Gastrocnemius medialis (tissue), 4 donors: ENCODE results near the gene ARID3B. TPM values are rescaled to one million over a fixed set of nuclear protein-coding genes. Genes with fewer than 3 reads are reported as not detected.

ENCODE experiments used
- ATAC-seq, 2 donors: fragments of 150-250 bp; one replicate each; pipeline ENCODE4 v1.9.1; 2016
- DNase-seq, 2 donors: peaks; one replicate each; pipeline ENCODE4 v3.0.0-alpha.2; 2019
- H3K27ac ChIP-seq, 4 donors: fragments of 200-600 bp; sonication (generic); 1 replicate in 1 of 4; 2 replicates in 3 of 4; pipeline ENCODE4 v1.5.1; 2016 to 2018; ENCODE audit warnings: mild to moderate bottlenecking in 2 of 4, moderate library complexity in 1 of 4
- H3K27me3 ChIP-seq, 3 donors: fragments of 200-600 bp; sonication (generic) in 2 of 3; 1 replicate in 1 of 3; 2 replicates in 2 of 3; pipeline versions ENCODE4 v1.5.1 to v1.6.0; 2016 to 2019; ENCODE audit warnings: mild to moderate bottlenecking in 1 of 3, moderate library complexity in 1 of 3
- H3K36me3 ChIP-seq, 2 donors: fragments of 200-600 bp; sonication (generic) in 1 of 2; one replicate each; pipeline ENCODE4 v1.5.1; 2017 to 2018
- H3K4me1 ChIP-seq, 2 donors: fragments of 200-600 bp; sonication (generic) in 1 of 2; one replicate each; pipeline ENCODE4 v1.5.1; 2016 to 2017; ENCODE audit warnings: mild to moderate bottlenecking in 2 of 2
- H3K4me3 ChIP-seq, 4 donors: fragments of 200-600 bp; sonication (generic) in 3 of 4; 1 replicate in 1 of 4; 2 replicates in 3 of 4; pipeline ENCODE4 v1.5.1; 2016 to 2019; ENCODE audit warnings: mild to moderate bottlenecking in 2 of 4
- H3K9me3 ChIP-seq, 3 donors: fragments of 200-600 bp; sonication (generic) in 2 of 3; 1 replicate in 1 of 3; 2 replicates in 2 of 3; pipeline ENCODE4 v1.5.1; 2016 to 2019
- CTCF ChIP-seq, 5 experiments: fragments of 450-650 bp in 3 of 5; fragments of 200-600 bp in 2 of 5; sonication (generic) in 2 of 5; IDR thresholded peaks in 4 of 5; conservative IDR thresholded peaks in 1 of 5; 1 replicate in 4 of 5; 2 replicates in 1 of 5; pipeline ENCODE4 v1.5.1; 2016 to 2019; ENCODE audit warnings: antibody characterized with exemption in 5 of 5, mild to moderate bottlenecking in 3 of 5, moderate library complexity in 3 of 5
- POLR2A ChIP-seq, 2 donors: fragments of 450-650 bp; IDR thresholded peaks; one replicate each; pipeline ENCODE4 v1.6.1; 2017; ENCODE audit warnings: antibody characterized with exemption in 2 of 2, mild to moderate bottlenecking in 2 of 2, moderate library complexity in 2 of 2
- in situ Hi-C, 4 donors: fragments of 200-750 bp; cut with MboI; loops; one replicate each; pipeline versions ENCODE4 v1.15.0 to v1.8.0; 2017; ENCODE audit warnings: low sequenced_read_pairs in 4 of 4
- intact Hi-C: fragments of 100-400 bp; cut with DNase I; formaldehyde crosslinking; loops from one replicate; pipeline ENCODE4 v1.15.1; 2023; ENCODE audit warnings: low total_unique reads
- total RNA-seq, 4 donors: library from RNA; depleted of rRNA; stranded (reverse); fragments of >200 nt; gene quantifications; one replicate each; pipeline versions ENCODE4 v1.1.0 to v1.2.3, GENCODE V29; 2016

ARID3B gene
- total RNA-seq, 4 donors from 2014 or later = 1.8 to 6.7 (median 4.6) TPM

DNA sequence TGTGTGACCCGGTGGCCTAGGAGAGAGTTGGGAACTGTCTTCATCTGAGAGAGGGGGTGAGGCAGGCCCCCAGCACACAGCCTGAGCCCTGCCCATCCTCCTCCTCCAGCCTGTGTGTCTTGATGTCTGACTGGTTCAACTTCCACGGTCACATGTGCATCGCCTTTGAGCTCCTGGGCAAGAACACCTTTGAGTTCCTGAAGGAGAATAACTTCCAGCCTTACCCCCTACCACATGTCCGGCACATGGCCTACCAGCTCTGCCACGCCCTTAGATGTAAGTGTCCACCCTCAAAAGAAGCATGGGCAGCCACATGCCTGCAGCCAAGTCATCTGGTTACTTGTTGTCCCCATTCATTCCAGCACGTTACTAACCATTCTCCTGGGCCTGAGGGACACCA, 84.7 kb downstream of the ARID3B start:
- intact Hi-C loops = no loop called here
- Histone ChIP-seq H3K27me3 (no peaks in the 10 kb centered on the region), H3K4me1 (peaks cover 6 to 9% of the 10 kb centered on the region in 2 donors), H3K36me3 (peaks cover 0 to 100% of the 10 kb centered on the region in 2 donors), H3K4me3 (no peak overlapping the region), H3K27ac (no peak overlapping the region), H3K9me3 (no peaks in the 10 kb centered on the region)
- in situ Hi-C loops = loop anchor here in 3 of 4 donors (25.0 kb wide), 1 partner anchor 312 kb away; the partner anchor contains the start of gene COX5A (in 3 of the 3)
- DNase-seq (no peak), ATAC-seq (no peak)
- TF ChIP-seq CTCF (IDR thresholded peaks at IDR 0.05 in 4 of 5, conservative IDR thresholded peaks at IDR 0.05 in 1 of 5) (no peak), POLR2A (IDR thresholded peaks at IDR 0.05) (no peak)

GRCh38 chr15:74626336-74626735, 85.3 kb downstream of the ARID3B start:
- Histone ChIP-seq H3K27me3 (no peaks in the 10 kb centered on the region), H3K36me3 (peaks cover 0 to 100% of the 10 kb centered on the region in 2 donors), H3K9me3 (no peaks in the 10 kb centered on the region), H3K4me3 (no peak overlapping the region), H3K27ac (no peak overlapping the region), H3K4me1 (peaks cover 2 to 3% of the 10 kb centered on the region in 2 donors)
- in situ Hi-C loops = loop anchor here in 3 of 4 donors (25.0 kb wide), 1 partner anchor 311 kb away; the partner anchor contains the start of gene COX5A (in 3 of the 3)
- ATAC-seq = no peak
- intact Hi-C loops = no loop called here
- no peak for DNase-seq
- TF ChIP-seq CTCF (IDR thresholded peaks at IDR 0.05 in 4 of 5, conservative IDR thresholded peaks at IDR 0.05 in 1 of 5) (no peak), POLR2A (IDR thresholded peaks at IDR 0.05) (no peak)

DNA sequence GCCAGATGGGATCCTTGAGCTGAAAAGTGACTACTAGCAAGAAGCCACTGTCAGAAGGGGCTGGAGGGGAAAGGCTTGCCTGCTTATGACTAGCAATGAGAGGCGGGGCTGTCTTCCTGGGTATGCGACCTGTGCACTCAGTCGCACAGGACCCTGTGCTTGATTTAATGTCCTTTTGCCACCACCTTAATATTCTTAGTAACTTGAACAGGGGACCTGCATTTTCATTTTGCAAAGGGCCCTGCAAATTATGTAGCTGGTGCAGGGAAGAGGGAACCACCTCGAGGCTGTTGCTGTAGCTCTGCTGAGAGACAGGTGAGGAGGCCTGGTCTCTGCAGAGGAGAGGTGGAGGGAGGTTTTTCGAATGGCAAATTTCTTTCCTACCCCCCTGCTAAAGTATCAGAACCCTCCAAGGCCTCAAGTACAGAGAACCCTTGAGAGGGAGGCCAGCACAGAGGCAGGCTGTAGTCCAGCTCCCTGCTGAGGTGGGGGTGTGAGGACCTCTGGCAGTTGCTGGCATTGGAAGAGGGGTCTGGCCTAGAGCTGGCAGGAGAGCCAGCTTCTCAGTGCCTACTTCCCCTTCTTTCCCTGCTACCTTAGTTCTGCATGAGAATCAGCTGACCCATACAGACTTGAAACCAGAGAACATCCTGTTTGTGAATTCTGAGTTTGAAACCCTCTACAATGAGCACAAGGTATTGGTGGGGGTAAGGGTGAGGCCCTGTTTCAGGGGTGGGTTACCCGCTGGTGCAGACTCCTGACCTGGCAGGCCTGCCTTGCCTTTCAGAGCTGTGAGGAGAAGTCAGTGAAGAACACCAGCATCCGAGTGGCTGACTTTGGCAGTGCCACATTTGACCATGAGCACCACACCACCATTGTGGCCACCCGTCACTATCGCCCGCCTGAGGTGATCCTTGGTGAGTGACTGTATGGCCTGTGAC, 86.0 kb downstream of the ARID3B start:
- no peak overlapping the region for H3K4me3 ChIP-seq
- DNase-seq = no peak
- H3K4me1 ChIP-seq = no peaks in the 10 kb centered on the region
- TF ChIP-seq CTCF (IDR thresholded peaks at IDR 0.05 in 4 of 5, conservative IDR thresholded peaks at IDR 0.05 in 1 of 5) (no peak), POLR2A (IDR thresholded peaks at IDR 0.05) (no peak)
- intact Hi-C loops = no loop called here
- in situ Hi-C loops = loop anchor here in 3 of 4 donors (25.0 kb wide), 1 partner anchor 310 kb away; the partner anchor contains the start of gene COX5A (in 3 of the 3)
- no peaks in the 10 kb centered on the region for H3K27me3 ChIP-seq
- H3K36me3 ChIP-seq = peaks cover 0 to 100% of the 10 kb centered on the region in 2 donors
- no peak overlapping the region for H3K27ac ChIP-seq
- no peak for ATAC-seq
- no peaks in the 10 kb centered on the region for H3K9me3 ChIP-seq

GRCh38 chr15:74627766-74628165, 86.7 kb downstream of the ARID3B start:
- DNase-seq (no peak), ATAC-seq (no peak)
- in situ Hi-C loops = loop anchor here in 3 of 4 donors (25.0 kb wide), 1 partner anchor 310 kb away; the partner anchor contains the start of gene COX5A (in 3 of the 3)
- Histone ChIP-seq H3K27me3 (no peaks in the 10 kb centered on the region), H3K4me1 (no peaks in the 10 kb centered on the region), H3K36me3 (peaks cover 0 to 100% of the 10 kb centered on the region in 2 donors), H3K27ac (no peak overlapping the region), H3K9me3 (no peaks in the 10 kb centered on the region), H3K4me3 (no peak overlapping the region)
- intact Hi-C loops = no loop called here
- TF ChIP-seq CTCF (IDR thresholded peaks at IDR 0.05 in 4 of 5, conservative IDR thresholded peaks at IDR 0.05 in 1 of 5) (no peak), POLR2A (IDR thresholded peaks at IDR 0.05) (no peak)
